HCT116 (cell line): Measurements from ENCODE around the gene ITK. TPM values are rescaled to one million over a fixed set of nuclear protein-coding genes. Genes with fewer than 3 reads are reported as not detected.

Experiments
- ATAC-seq: fragments of 200-7000 bp; cut with Tn5 transposase; 2 replicates; pipeline ENCODE4 v1.9.1; 2020; ENCODE audit warnings: mild to moderate bottlenecking, moderate library complexity
- BruUV-seq: library from RNA; stranded (reverse); fragments of 400-500 nt; replicated peaks from 2 replicates; lab custom pipeline; 2021; lab: Mats Ljungman, UMichigan
- CTCF ChIA-PET: fragments of 300-600 bp; sonication (Branson Sonifier 250); formaldehyde crosslinking; loops from one replicate; lab custom pipeline; 2021; ENCODE audit warnings: antibody characterized with exemption; lab: Charles Lee
- POLR2A ChIA-PET: fragments of 300-600, 350-600 bp; sonication (Branson Sonifier 250); formaldehyde crosslinking; loops from one replicate; lab custom pipeline; 2021; ENCODE audit warnings: antibody characterized with exemption; lab: Charles Lee
- RAD21 ChIA-PET, 2 experiments: fragments of 300-600 bp; sonication (Branson Sonifier 250); formaldehyde crosslinking; loops; one replicate each; lab custom pipeline; 2023; ENCODE audit warnings: low total read pairs in 2 of 2; ENCODE audit not compliant: uncharacterized antibody in 2 of 2, unreplicated experiment in 2 of 2, low non-redundant PET in 1 of 2; lab: Charles Lee
- DNase-seq: peaks from one replicate; pipeline ENCODE4 v3.0.0-alpha.2; 2010; ENCODE audit warnings: low read depth, low spot score
- H2AFZ ChIP-seq: fragments of 200-600 bp; shearing (Covaris generic), sonication (generic); 2 replicates; pipeline ENCODE4 v1.6.1; 2017; ENCODE audit warnings: low read depth, mixed run types, mixed read lengths, antibody characterized with exemption, low read length; ENCODE audit not compliant: poor library complexity, severe bottlenecking
- H3K27ac ChIP-seq: 2 replicates; pipeline ENCODE4 v1.5.1; 2012; ENCODE audit warnings: low read depth, low read length
- H3K27me3 ChIP-seq: fragments of 200-600 bp; sonication (generic); 2 replicates; pipeline ENCODE4 v1.6.1; 2016; ENCODE audit warnings: mixed run types, low read length, mixed read lengths; ENCODE audit not compliant: insufficient read depth
- H3K36me3 ChIP-seq, 2 experiments: fragments of 200-500 bp in 1 of 2; fragments of 200-600 bp in 1 of 2; sonication (Bioruptor generic) in 1 of 2; sonication (generic) in 1 of 2; 2 replicates each; pipeline versions ENCODE4 v1.5.1 to v1.6.1; 2014 to 2016; ENCODE audit warnings: low read length in 2 of 2, inconsistent platforms in 1 of 2, mixed read lengths in 1 of 2, mixed run types in 1 of 2; ENCODE audit not compliant: insufficient read depth in 2 of 2, control insufficient read depth in 1 of 2
- H3K4me1 ChIP-seq, 2 experiments: fragments of 200-600 bp in 1 of 2; sonication (generic) in 1 of 2; 2 replicates each; pipeline versions ENCODE4 v1.5.1 to v1.6.1; 2012 to 2017; ENCODE audit warnings: low read length in 2 of 2, inconsistent platforms in 1 of 2, mild to moderate bottlenecking in 1 of 2, mixed read lengths in 1 of 2, mixed run types in 1 of 2, moderate library complexity in 1 of 2; ENCODE audit not compliant: insufficient read depth in 2 of 2, control insufficient read depth in 1 of 2
- H3K4me2 ChIP-seq: fragments of 200-600 bp; sonication (generic); 2 replicates; pipeline ENCODE4 v1.6.1; 2017; ENCODE audit warnings: mixed run types, low read length, mixed read lengths
- H3K4me3 ChIP-seq, 2 experiments: fragments of 200-600 bp in 1 of 2; sonication (generic) in 1 of 2; replicated peaks in 1 of 2; 2 replicates each; pipeline ENCODE4 v1.5.1; 2011 to 2016; ENCODE audit warnings: low read length in 2 of 2, control low read depth in 1 of 2, low read depth in 1 of 2, mild to moderate bottlenecking in 1 of 2, mixed read lengths in 1 of 2, mixed run types in 1 of 2
- H3K79me2 ChIP-seq: fragments of 200-600 bp; sonication (generic); 2 replicates; pipeline ENCODE4 v1.6.1; 2017; ENCODE audit warnings: mild to moderate bottlenecking, mixed run types, low read length, moderate library complexity, mixed read lengths; ENCODE audit not compliant: insufficient read depth
- H3K9ac ChIP-seq: fragments of 200-600 bp; sonication (generic); 2 replicates; pipeline ENCODE4 v1.6.1; 2016; ENCODE audit warnings: low read length, mixed read lengths
- H3K9me2 ChIP-seq: fragments of 200-600 bp; sonication (generic), shearing (Covaris generic); 2 replicates; pipeline ENCODE4 v1.6.1; 2017; ENCODE audit warnings: mixed run types, mild to moderate bottlenecking, moderate library complexity; ENCODE audit not compliant: insufficient read depth
- H3K9me3 ChIP-seq, 2 experiments: fragments of 200-500 bp in 1 of 2; fragments of 200-600 bp in 1 of 2; sonication (Bioruptor generic) in 1 of 2; sonication (generic) in 1 of 2; 2 replicates each; pipeline ENCODE4 v1.6.1; 2014 to 2017; ENCODE audit warnings: low read length in 2 of 2, mixed read lengths in 2 of 2, inconsistent platforms in 1 of 2, low read depth in 1 of 2, mild to moderate bottlenecking in 1 of 2, mixed run types in 1 of 2, moderate library complexity in 1 of 2; ENCODE audit not compliant: control insufficient read depth in 1 of 2, insufficient read depth in 1 of 2
- H4K20me1 ChIP-seq: fragments of 200-600 bp; sonication (generic), shearing (Covaris generic); 2 replicates; pipeline ENCODE4 v1.6.1; 2017; ENCODE audit warnings: mixed run types, mild to moderate bottlenecking, moderate library complexity; ENCODE audit not compliant: insufficient read depth
- CBX3 ChIP-seq: IDR thresholded peaks from 2 replicates; pipeline ENCODE4 v1.6.1; 2012; ENCODE audit warnings: low read depth
- EGR1 ChIP-seq: IDR thresholded peaks from 2 replicates; pipeline ENCODE4 v1.6.1; 2012; ENCODE audit warnings: low read depth
- MAX ChIP-seq: IDR thresholded peaks from 2 replicates; pipeline ENCODE4 v1.6.1; 2012
- POLR2AphosphoS5 ChIP-seq: IDR thresholded peaks from 2 replicates; pipeline ENCODE4 v1.6.1; 2011; ENCODE audit warnings: mild to moderate bottlenecking, low read depth, low read length, moderate library complexity
- SRF ChIP-seq: IDR thresholded peaks from 2 replicates; pipeline ENCODE4 v1.6.1; 2012; ENCODE audit warnings: low read depth
- intact Hi-C: fragments of 100-400 bp; cut with micrococcal nuclease; formaldehyde crosslinking; loops from 2 replicates; pipeline ENCODE4 v1.10.0; 2022
- total RNA-seq: library from RNA; stranded (reverse); gene quantifications from one replicate; pipeline ENCODE4 v1.2.1, GENCODE V29; 2021; ENCODE audit not compliant: unreplicated experiment

The ITK gene
- total RNA-seq, 1 experiment from 2014 or later, result 0.37 TPM

DNA sequence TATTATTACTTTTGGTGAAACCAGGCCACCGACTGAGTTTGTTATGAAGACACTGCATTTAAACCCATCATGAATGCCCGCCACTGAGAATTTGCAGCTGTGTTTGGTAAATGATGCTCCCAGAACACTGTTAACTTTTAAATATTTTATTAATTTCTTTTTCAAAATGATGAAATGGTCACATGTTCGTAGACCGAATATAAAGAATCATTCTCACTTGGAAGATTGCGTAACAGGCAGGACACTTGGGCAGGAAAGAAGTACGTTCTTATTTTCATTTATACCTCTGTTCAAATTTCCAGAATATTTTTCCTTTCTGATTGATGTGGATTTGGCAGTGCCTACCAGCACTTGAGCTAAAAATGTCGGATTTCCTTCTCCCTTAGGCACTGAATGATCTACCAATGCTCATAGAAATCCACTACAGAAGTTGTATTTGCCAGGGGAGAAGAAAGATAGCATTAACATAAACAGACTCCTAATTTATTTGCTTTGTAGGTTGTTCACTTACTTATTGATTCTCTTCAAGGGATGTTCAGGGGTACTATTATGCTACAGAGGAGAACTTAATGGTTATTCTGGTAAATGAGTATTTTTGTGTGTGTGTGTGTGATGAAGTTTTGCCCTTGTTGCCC, 99.1 kb downstream of the ITK start:
- CTCF ChIA-PET, result no interaction called here
- H3K9ac ChIP-seq, result no peak overlapping the region
- H3K9me3 ChIP-seq, result no peaks in the 10 kb centered on the region
- H3K9me2 ChIP-seq, result no peaks in the 10 kb centered on the region
- no peaks in the 10 kb centered on the region for H3K27me3 ChIP-seq
- H3K4me2 ChIP-seq, result no peak overlapping the region
- no peak overlapping the region for H3K27ac ChIP-seq
- no peak for TF ChIP-seq CBX3
- TF ChIP-seq, all 23 proteins: peak for 0
- Histone ChIP-seq H4K20me1 (no peaks in the 10 kb centered on the region), H3K36me3 (no peaks in the 10 kb centered on the region), H3K4me1 (no peaks in the 10 kb centered on the region), H3K79me2 (no peaks in the 10 kb centered on the region), H3K4me3 (no peak overlapping the region), H2AFZ (no peak overlapping the region)
- no peak for DNase-seq
- POLR2A ChIA-PET, result no interaction called here
- RAD21 ChIA-PET, result no interaction called here
- intact Hi-C loops, result no loop called here
- ATAC-seq, result no peak
- BruUV-seq, result no TSS peak

DNA sequence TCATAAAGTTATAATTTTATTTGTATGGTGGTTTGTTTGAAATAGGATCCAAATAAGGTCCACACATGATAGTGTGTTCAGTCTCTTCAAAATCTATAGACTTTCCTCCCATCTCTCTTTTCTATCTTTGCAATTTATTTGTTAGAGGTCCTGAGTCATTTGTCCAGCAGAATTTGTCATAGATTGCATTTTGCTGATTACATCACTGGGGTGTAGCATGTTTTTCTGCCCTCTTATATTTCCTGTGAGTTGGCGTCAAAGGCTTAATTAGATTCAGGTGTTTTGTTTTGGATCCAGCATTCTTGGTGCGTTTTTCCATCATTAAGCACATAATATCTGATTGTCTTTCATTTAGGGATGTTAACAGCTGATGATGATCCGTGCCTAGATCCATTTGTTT, 100.3 kb downstream of the ITK start:
- ATAC-seq (no peak), DNase-seq (no peak)
- ChIA-PET POLR2A (no interaction called here), CTCF (no interaction called here), RAD21 (no interaction called here)
- Histone ChIP-seq H3K27me3 (no peaks in the 10 kb centered on the region), H3K9me3 (no peaks in the 10 kb centered on the region), H2AFZ (no peak overlapping the region), H4K20me1 (no peaks in the 10 kb centered on the region), H3K4me3 (no peak overlapping the region), H3K4me1 (no peaks in the 10 kb centered on the region), H3K9me2 (no peaks in the 10 kb centered on the region), H3K27ac (no peak overlapping the region), H3K79me2 (no peaks in the 10 kb centered on the region), H3K36me3 (no peaks in the 10 kb centered on the region), H3K4me2 (no peak overlapping the region), H3K9ac (no peak overlapping the region)
- intact Hi-C loops, result no loop called here
- no peak for TF ChIP-seq EGR1
- no peak for TF ChIP-seq MAX
- TF ChIP-seq SRF, result no peak
- no peak for TF ChIP-seq POLR2AphosphoS5
- BruUV-seq, result no TSS peak
